Heart left ventricle (tissue), 16 donors: Measurements from ENCODE around the gene IFNGR1. TPM values are rescaled to one million over a fixed set of nuclear protein-coding genes. Genes with fewer than 3 reads are reported as not detected.

Experiments used
- ATAC-seq, 4 donors: fragments of 200-7000 bp; cut with Tn5 transposase; one replicate each; pipeline ENCODE4 v1.9.1; 2020 to 2022; ENCODE audit warnings: moderate library complexity in 4 of 4, mild to moderate bottlenecking in 3 of 4, moderate number of reproducible peaks in 1 of 4
- DNase-seq, 5 donors: peaks; one replicate each; pipeline ENCODE4 v3.0.0-alpha.2; 2020
- H3K27ac ChIP-seq, 12 donors: fragments of 200-600 bp; sonication (generic) in 4 of 12; one replicate each; pipeline versions ENCODE4 v1.5.0 to v1.8.0; 2016 to 2022; ENCODE audit warnings: mild to moderate bottlenecking in 2 of 12
- H3K27me3 ChIP-seq, 9 donors: fragments of 200-600 bp; sonication (generic) in 2 of 9; one replicate each; pipeline versions ENCODE4 v1.5.1 to v1.8.0; 2016 to 2022; ENCODE audit warnings: mild to moderate bottlenecking in 3 of 9
- H3K36me3 ChIP-seq, 9 donors: fragments of 200-600 bp; sonication (generic) in 2 of 9; one replicate each; pipeline versions ENCODE4 v1.5.0 to v1.8.0; 2018 to 2022; ENCODE audit warnings: mild to moderate bottlenecking in 2 of 9
- H3K4me1 ChIP-seq, 12 donors: fragments of 200-600 bp; sonication (generic) in 4 of 12; one replicate each; pipeline versions ENCODE4 v1.5.0 to v1.8.0; 2016 to 2022; ENCODE audit warnings: mild to moderate bottlenecking in 3 of 12
- H3K4me3 ChIP-seq, 12 donors: fragments of 200-600 bp; sonication (generic) in 4 of 12; one replicate each; pipeline versions ENCODE4 v1.5.0 to v1.8.0; 2017 to 2022; ENCODE audit warnings: mild to moderate bottlenecking in 9 of 12, moderate library complexity in 4 of 12
- H3K9me3 ChIP-seq, 12 donors: fragments of 200-600 bp; sonication (generic) in 4 of 12; one replicate each; pipeline versions ENCODE4 v1.5.0 to v1.8.0; 2016 to 2022; ENCODE audit warnings: mild to moderate bottlenecking in 1 of 12
- POLR2A ChIP-seq, 2 donors: fragments of 450-650 bp; IDR thresholded peaks; one replicate each; pipeline ENCODE4 v1.6.1; 2017; ENCODE audit warnings: antibody characterized with exemption in 2 of 2, mild to moderate bottlenecking in 2 of 2, moderate library complexity in 2 of 2
- WGBS, 4 donors: extraction: QIAGEN DNeasy Blood & Tissue Kit in 2 of 4; methylation state at CpG; one replicate each; pipeline versions ENCODE4 v1.1.5 to v1.1.7; 2013 to 2018; 5-methylcytosine and 5-hydroxymethylcytosine counted together
- intact Hi-C, 10 donors: fragments of 100-400 bp; cut with DNase I; formaldehyde crosslinking; loops; one replicate each; pipeline versions ENCODE4 v1.11.1 to v1.14.2; 2022
- polyA plus RNA-seq, 2 donors: library from polyadenylated mRNA; stranded (reverse); fragments of 200-250 nt; gene quantifications; one replicate each; pipeline ENCODE4 v1.2.3, GENCODE V29; 2013
- total RNA-seq, 9 donors: library from RNA; depleted of rRNA in 2 of 9; stranded (reverse); fragments of >200 nt in 2 of 9; fragmentation: NEBNext Ultra II Directional in 3 of 9; extraction: Animal tissue kit (Norgen Biotek cat#: 25700) in 3 of 9; gene quantifications; one replicate each; pipeline versions ENCODE4 v1.1.0 to v1.2.4, GENCODE V29; 2016 to 2023
- TF ChIP-seq, protein P1 (sequence below), 12 donors: fragments of 200-600 bp; sonication (generic) in 4 of 12; IDR thresholded peaks; one replicate each; pipeline versions ENCODE4 v1.5.0 to v1.8.0; 2018 to 2022; ENCODE audit warnings: antibody characterized with exemption in 12 of 12, mild to moderate bottlenecking in 5 of 12
- donor health status: ischemic (EF 13 %, LVEDD 7.1; RV severe dilation, severe dysfunction).
- donor health status: healthy with polysubstance abuse.
- donor health status: DM: no; HTN: yes; CAD: no.
- donor health status: DM: no; HTN: no; CAD: no.
- donor health status: ischemic (EF 25% LVEDD 6.9; RV normal size, moderate dysfunction).
- donor health status: ischemic (EF 25% LVEDD 5.7; RV mildly dilated, moderate dysfunction).
- donor health status: healthy.
- donor health status: DM: yes; HTN: yes; CAD: no.
- donor health status: ischemic (EF 35%, LVEDD 5.7; RV mildly dilated, moderate dysfunction).
- donor health status: nonischemic (EF 11% LVEDD 7.7; RV severe dilation, severe dysfunction).
- donor health status: DM: yes; HTN: yes; CAD: no.
- donor health status: PGD.
- donor health status: ischemic (EF 29% LVEDD 5.4; RV normal size, mild dysfunction).
- donor health status: nonischemic (EF 23%, LVEDD 6.1; RV moderate dilation, normal function).

The IFNGR1 gene
- total and polyA plus RNA-seq, 11 donors = 68.6 to 152 (median 79.2) TPM

GRCh38 chr6:137156650-137157049, 62.5 kb downstream of the IFNGR1 start:
- peaks cover 0 to 11% (median 0%) of the 10 kb centered on the region in 12 donors for H3K9me3 ChIP-seq
- H3K4me1 ChIP-seq = peaks cover 0 to 34% (median 2%) of the 10 kb centered on the region in 12 donors
- no peaks in the 10 kb centered on the region for H3K36me3 ChIP-seq
- no peak overlapping the region for H3K4me3 ChIP-seq
- intact Hi-C loops = no loop called here
- H3K27ac ChIP-seq = no peak overlapping the region
- WGBS, 4 donors = 49 to 83% (median 61%) methylated on average over 1 of the region's 1 CpG
- H3K27me3 ChIP-seq = no peaks in the 10 kb centered on the region
- TF ChIP-seq, protein P1, sequence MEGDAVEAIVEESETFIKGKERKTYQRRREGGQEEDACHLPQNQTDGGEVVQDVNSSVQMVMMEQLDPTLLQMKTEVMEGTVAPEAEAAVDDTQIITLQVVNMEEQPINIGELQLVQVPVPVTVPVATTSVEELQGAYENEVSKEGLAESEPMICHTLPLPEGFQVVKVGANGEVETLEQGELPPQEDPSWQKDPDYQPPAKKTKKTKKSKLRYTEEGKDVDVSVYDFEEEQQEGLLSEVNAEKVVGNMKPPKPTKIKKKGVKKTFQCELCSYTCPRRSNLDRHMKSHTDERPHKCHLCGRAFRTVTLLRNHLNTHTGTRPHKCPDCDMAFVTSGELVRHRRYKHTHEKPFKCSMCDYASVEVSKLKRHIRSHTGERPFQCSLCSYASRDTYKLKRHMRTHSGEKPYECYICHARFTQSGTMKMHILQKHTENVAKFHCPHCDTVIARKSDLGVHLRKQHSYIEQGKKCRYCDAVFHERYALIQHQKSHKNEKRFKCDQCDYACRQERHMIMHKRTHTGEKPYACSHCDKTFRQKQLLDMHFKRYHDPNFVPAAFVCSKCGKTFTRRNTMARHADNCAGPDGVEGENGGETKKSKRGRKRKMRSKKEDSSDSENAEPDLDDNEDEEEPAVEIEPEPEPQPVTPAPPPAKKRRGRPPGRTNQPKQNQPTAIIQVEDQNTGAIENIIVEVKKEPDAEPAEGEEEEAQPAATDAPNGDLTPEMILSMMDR (IDR thresholded peaks at IDR 0.05) = no peak
- no peak for TF ChIP-seq POLR2A (IDR thresholded peaks at IDR 0.05)
- no peak for ATAC-seq
- DNase-seq = no peak

DNA sequence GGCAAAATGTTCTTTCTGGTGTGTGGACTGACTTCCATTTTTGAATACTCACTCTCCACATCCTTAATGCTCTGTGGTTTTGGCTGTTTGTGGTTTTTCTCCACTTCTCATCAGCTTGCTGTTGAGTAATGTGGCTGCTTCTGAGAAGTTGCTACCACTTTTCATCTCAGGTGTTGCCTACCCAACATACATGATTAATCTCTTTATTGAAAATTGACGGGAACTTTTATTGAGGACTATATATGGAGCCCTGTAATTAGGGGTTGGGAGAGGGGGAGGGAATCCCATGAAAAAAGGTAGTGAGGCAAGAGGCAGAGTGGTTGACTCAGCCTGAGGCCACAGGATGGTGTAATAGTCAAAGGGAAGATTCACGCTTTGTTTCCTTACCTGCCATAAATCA, 63.4 kb downstream of the IFNGR1 start:
- 87 to 94% (median 91%) methylated on average over 2 of the region's 2 CpGs for WGBS, 4 donors
- Histone ChIP-seq H3K9me3 (peaks cover 0 to 19% (median 0%) of the 10 kb centered on the region in 12 donors), H3K4me3 (no peak overlapping the region), H3K4me1 (peaks cover 0 to 30% (median under 1%) of the 10 kb centered on the region in 12 donors), H3K27ac (peak overlapping the region in 1 of 12 donors; percentile 5), H3K36me3 (no peaks in the 10 kb centered on the region), H3K27me3 (no peaks in the 10 kb centered on the region)
- DNase-seq (no peak), ATAC-seq (peak in 1 of 4 donors; percentile 34)
- TF ChIP-seq, protein P1 (IDR thresholded peaks at IDR 0.05) = no peak
- TF ChIP-seq POLR2A (IDR thresholded peaks at IDR 0.05) = no peak
- intact Hi-C loops = no loop called here

DNA sequence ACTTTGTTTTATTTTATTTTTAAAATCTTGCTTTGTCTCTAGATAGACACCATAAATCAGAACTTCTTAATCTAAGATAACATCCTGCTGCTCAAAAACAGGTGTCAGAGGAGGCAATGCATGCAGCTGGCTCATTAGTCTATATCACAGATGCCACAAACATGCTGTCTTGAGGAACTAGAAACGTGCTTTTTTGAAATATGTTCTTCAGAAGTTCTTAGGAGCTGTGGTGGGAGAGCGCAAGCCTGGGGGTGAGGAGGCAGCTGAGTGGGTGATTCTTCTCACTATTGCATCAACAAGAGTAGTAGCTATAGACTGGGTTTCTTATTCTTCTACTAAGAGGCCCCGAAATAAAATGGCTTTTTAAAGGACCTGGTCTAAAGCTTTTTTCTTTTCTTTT, 69.1 kb downstream of the IFNGR1 start:
- ATAC-seq = no peak
- 75 to 83% (median 77%) methylated on average over 3 of the region's 3 CpGs for WGBS, 4 donors
- DNase-seq = no peak
- Histone ChIP-seq H3K36me3 (no peaks in the 10 kb centered on the region), H3K27me3 (no peaks in the 10 kb centered on the region), H3K4me3 (no peak overlapping the region), H3K9me3 (peaks cover 0 to 21% (median 0%) of the 10 kb centered on the region in 12 donors), H3K4me1 (peaks cover 0 to 20% (median 0%) of the 10 kb centered on the region in 12 donors), H3K27ac (no peak overlapping the region)
- TF ChIP-seq, protein P1 (IDR thresholded peaks at IDR 0.05) = no peak
- TF ChIP-seq POLR2A (IDR thresholded peaks at IDR 0.05) = no peak
- intact Hi-C loops = no loop called here

DNA sequence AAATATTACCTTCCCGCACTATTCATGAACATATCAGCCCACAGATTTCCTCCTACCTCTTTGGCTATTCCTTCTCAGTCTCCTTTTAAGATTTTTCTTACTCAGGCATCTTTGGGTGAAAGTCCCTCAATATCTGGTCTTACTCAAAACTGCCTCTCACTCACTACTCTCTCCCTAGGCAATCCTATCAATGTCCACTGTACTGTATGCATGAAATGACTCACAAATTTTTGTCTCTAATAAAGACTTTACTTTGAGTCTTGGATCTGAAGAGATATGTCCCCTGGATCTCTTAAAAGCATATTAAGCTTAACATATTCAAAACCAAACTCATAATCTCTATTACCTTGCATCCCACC, 70.2 kb downstream of the IFNGR1 start:
- intact Hi-C loops = no loop called here
- DNase-seq (no peak), ATAC-seq (no peak)
- Histone ChIP-seq H3K27me3 (no peaks in the 10 kb centered on the region), H3K36me3 (no peaks in the 10 kb centered on the region), H3K9me3 (peaks cover 0 to 21% (median 0%) of the 10 kb centered on the region in 12 donors), H3K4me1 (peaks cover 0 to 15% (median 0%) of the 10 kb centered on the region in 12 donors), H3K4me3 (no peak overlapping the region), H3K27ac (peak overlapping the region in 1 of 12 donors; percentile 43)
- WGBS, 4 donors = 46 to 97% (median 95%) methylated on average over 1 of the region's 1 CpG
- TF ChIP-seq POLR2A (IDR thresholded peaks at IDR 0.05) = no peak
- TF ChIP-seq, protein P1 (IDR thresholded peaks at IDR 0.05) = no peak
